IMR-90 (cell line): ENCODE results near the gene TMEM52. TPM values are rescaled to one million over a fixed set of nuclear protein-coding genes. Genes with fewer than 3 reads are reported as not detected.

Experiments used
- ATAC-seq: fragments of 200-7000 bp; cut with Tn5 transposase; 2 replicates; pipeline ENCODE4 v1.9.1; 2020; ENCODE audit warnings: low read depth, mild to moderate bottlenecking, moderate library complexity
- BruUV-seq: library from RNA; stranded (reverse); fragments of 400-500 nt; replicated peaks from 2 replicates; lab custom pipeline; 2021; lab: Mats Ljungman, UMichigan
- CTCF ChIA-PET: fragments of 300-600 bp; formaldehyde crosslinking; extraction: SDS; loops from one replicate; lab custom pipeline; 2021; ENCODE audit warnings: antibody characterized with exemption; lab: Yijun Ruan, JAX
- POLR2A ChIA-PET: fragments of 300-600 bp; sonication (Branson Sonifier 250); formaldehyde crosslinking; loops from one replicate; lab custom pipeline; 2022; ENCODE audit warnings: antibody characterized with exemption; ENCODE audit not compliant: unreplicated experiment; lab: Charles Lee
- DNase-seq: peaks from one replicate; pipeline ENCODE4 v3.0.0; 2013
- H2AFZ ChIP-seq: replicated peaks from 2 replicates; pipeline ENCODE3; 2013; ENCODE audit warnings: low read length, mild to moderate bottlenecking; ENCODE audit not compliant: poor library complexity
- H2AK5ac ChIP-seq: 2 replicates; pipeline ENCODE4 v1.6.1; 2013; ENCODE audit warnings: low read depth, low read length, inconsistent platforms
- H2AK9ac ChIP-seq: replicated peaks from 2 replicates; pipeline ENCODE3; 2013; ENCODE audit warnings: mild to moderate bottlenecking, low read depth, low read length, moderate library complexity; ENCODE audit not compliant: poor library complexity
- H2BK120ac ChIP-seq: 2 replicates; pipeline ENCODE4 v1.6.1; 2013; ENCODE audit warnings: low read depth, low read length, inconsistent platforms
- H2BK15ac ChIP-seq: 3 replicates; pipeline ENCODE4 v1.6.1; 2013; ENCODE audit warnings: low read depth, low read length, inconsistent platforms
- H2BK20ac ChIP-seq: 2 replicates; pipeline ENCODE4 v1.6.1; 2013; ENCODE audit warnings: low read depth, mild to moderate bottlenecking, inconsistent platforms, low read length, moderate library complexity
- H2BK5ac ChIP-seq: 2 replicates; pipeline ENCODE4 v1.6.1; 2013; ENCODE audit warnings: mild to moderate bottlenecking, low read depth, low read length, inconsistent platforms; ENCODE audit not compliant: poor library complexity, severe bottlenecking
- H3K14ac ChIP-seq: replicated peaks from 2 replicates; pipeline ENCODE4 v1.6.1; 2013; ENCODE audit warnings: low read depth, low read length, inconsistent platforms
- H3K18ac ChIP-seq: 2 replicates; pipeline ENCODE4 v1.6.1; 2013; ENCODE audit warnings: low read depth, low read length, control low read depth
- H3K23ac ChIP-seq: 2 replicates; pipeline ENCODE4 v1.6.1; 2013; ENCODE audit warnings: low read depth, low read length, inconsistent platforms
- H3K27ac ChIP-seq: 2 replicates; pipeline ENCODE4 v1.5.1; 2013; ENCODE audit warnings: mild to moderate bottlenecking, control low read depth, low read length; ENCODE audit not compliant: insufficient read depth
- H3K27me3 ChIP-seq: 2 replicates; pipeline ENCODE4 v1.6.1; 2013; ENCODE audit warnings: low read length; ENCODE audit not compliant: control insufficient read depth, insufficient read depth
- H3K36me3 ChIP-seq: 2 replicates; pipeline ENCODE4 v1.6.1; 2013; ENCODE audit warnings: low read length, mixed read lengths; ENCODE audit not compliant: control insufficient read depth, insufficient read depth
- H3K4ac ChIP-seq: 2 replicates; pipeline ENCODE4 v1.6.1; 2013; ENCODE audit warnings: low read depth, low read length, inconsistent platforms
- H3K4me1 ChIP-seq: 2 replicates; pipeline ENCODE4 v1.6.1; 2013; ENCODE audit warnings: low read length, mixed read lengths; ENCODE audit not compliant: control insufficient read depth, insufficient read depth
- H3K4me2 ChIP-seq: 2 replicates; pipeline ENCODE4 v1.6.1; 2013; ENCODE audit warnings: low read depth, mild to moderate bottlenecking, control low read depth, low read length, moderate library complexity
- H3K4me3 ChIP-seq: 2 replicates; pipeline ENCODE4 v1.5.1; 2013; ENCODE audit warnings: low read depth, mild to moderate bottlenecking, control low read depth, low read length, moderate library complexity; ENCODE audit not compliant: insufficient read depth
- H3K56ac ChIP-seq: 2 replicates; pipeline ENCODE4 v1.6.1; 2013; ENCODE audit warnings: low read length, inconsistent platforms; ENCODE audit not compliant: insufficient read depth; ENCODE audit errors: extremely low read depth
- H3K79me1 ChIP-seq, 2 experiments: 2 replicates each; pipeline ENCODE4 v1.6.1; 2013; ENCODE audit warnings: low read length in 2 of 2, inconsistent platforms in 1 of 2, low read depth in 1 of 2
- H3K9ac ChIP-seq: 2 replicates; pipeline ENCODE4 v1.6.1; 2013; ENCODE audit warnings: low read depth, low read length, control low read depth
- H3K9me1 ChIP-seq: 2 replicates; pipeline ENCODE4 v1.6.1; 2013; ENCODE audit warnings: low read length, inconsistent platforms; ENCODE audit not compliant: insufficient read depth
- H3K9me3 ChIP-seq: 2 replicates; pipeline ENCODE4 v1.6.1; 2013; ENCODE audit warnings: low read length; ENCODE audit not compliant: control insufficient read depth, insufficient read depth
- H4K20me1 ChIP-seq: 2 replicates; pipeline ENCODE4 v1.6.1; 2013; ENCODE audit warnings: low read length, inconsistent platforms; ENCODE audit not compliant: insufficient read depth
- H4K5ac ChIP-seq: 2 replicates; pipeline ENCODE4 v1.6.1; 2013; ENCODE audit warnings: mild to moderate bottlenecking, low read depth, low read length, control low read depth
- H4K8ac ChIP-seq, 2 experiments: 2 replicates each; pipeline ENCODE4 v1.6.1; 2013; ENCODE audit warnings: low read depth in 2 of 2, low read length in 2 of 2, control low read depth in 1 of 2, inconsistent platforms in 1 of 2
- H4K91ac ChIP-seq: 2 replicates; pipeline ENCODE4 v1.6.1; 2013; ENCODE audit warnings: low read depth, low read length, inconsistent platforms; ENCODE audit not compliant: insufficient read depth
- BHLHE40 ChIP-seq: fragments of 150-350 bp; IDR thresholded peaks from 2 replicates; pipeline ENCODE4 v1.6.1; 2016; ENCODE audit warnings: mild to moderate bottlenecking, low read depth, low read length
- MXI1 ChIP-seq: IDR thresholded peaks from 2 replicates; pipeline ENCODE4 v1.6.1; 2012; ENCODE audit warnings: low read depth, mild to moderate bottlenecking, low read length, moderate library complexity, borderline replicate concordance
- RAD21 ChIP-seq: IDR thresholded peaks from 2 replicates; pipeline ENCODE4 v1.6.1; 2012; ENCODE audit warnings: low read length, improper control_type of control experiment
- WGBS, 2 experiments: methylation state at CpG; one replicate each; pipeline versions ENCODE4 v1.1.5 to v1.1.7; 2013; ENCODE audit warnings: missing lambda C conversion rate in 2 of 2; ENCODE audit not compliant: insufficient read length in 1 of 2; ENCODE audit errors: extremely low coverage in 2 of 2; 5-methylcytosine and 5-hydroxymethylcytosine counted together
- dilution Hi-C: fragments of 300-500 bp; cut with HindIII; formaldehyde crosslinking; loops from one replicate; pipeline ENCODE4 v1.14.3; 2018; ENCODE audit warnings: low sequenced_read_pairs; ENCODE audit not compliant: unreplicated experiment
- in situ Hi-C: fragments of 300-500 bp; cut with MboI; formaldehyde crosslinking; loops from 3 replicates; pipeline ENCODE4 v1.14.3; 2019; ENCODE audit warnings: low sequenced_read_pairs, inconsistent platforms, mixed read lengths
- intact Hi-C: fragments of 100-400 bp; cut with micrococcal nuclease; formaldehyde crosslinking; loops from 2 replicates; pipeline ENCODE4 v1.10.0; 2022
- polyA plus RNA-seq, 3 experiments: library from polyadenylated mRNA; depleted of rRNA; stranded (reverse); fragments of >200 nt; gene quantifications; 2 replicates each; pipeline ENCODE4 v1.2.3, GENCODE V29; 2012; ENCODE audit warnings: low replicate concordance in 1 of 3
- total RNA-seq: library from RNA; depleted of rRNA; stranded (reverse); fragments of >200 nt; gene quantifications from 2 replicates; pipeline ENCODE4 v1.2.3, GENCODE V29; 2012

TMEM52 gene
- total and polyA plus RNA-seq, 2 of the 4 experiments (the other 2 are of a cell fraction) = 0.54 to 1.3 TPM

- peak; percentile 14 for ATAC-seq
- peak overlapping the region; percentile 36 for H3K27ac ChIP-seq
- BruUV-seq = no TSS peak
- no peak overlapping the region for H2BK15ac ChIP-seq
- peak overlapping the region; percentile 83 for H2AK5ac ChIP-seq
- TF ChIP-seq RAD21 = no peak
- TF ChIP-seq BHLHE40 = no peak
- no peak for TF ChIP-seq MXI1
- no peak for DNase-seq
- H3K9me1 ChIP-seq = peaks cover 2% of the 10 kb centered on the region; the same call in 1 of the 2 replicates
- H3K4me1 ChIP-seq = peaks cover 4% of the 10 kb centered on the region
- dilution Hi-C loops (no loop called here), intact Hi-C loops (loop anchor here (10.0 kb wide), 1 partner anchor 334 kb away; the partner anchor contains the start of gene SSU72), in situ Hi-C loops (loop anchor here (10.0 kb wide), 1 partner anchor 124 kb away; no protein-coding TSS in a partner anchor)
- no peak overlapping the region for H4K5ac ChIP-seq
- no peaks in the 10 kb centered on the region for H3K36me3 ChIP-seq
- peak overlapping the region; percentile 86 for H2AK9ac ChIP-seq
- H3K4me2 ChIP-seq = peak overlapping the region; percentile 92
- H2BK120ac ChIP-seq = 0 out of 2 replicates have a peak overlapping the region, but pooled peaks have one; percentile 26
- H3K23ac ChIP-seq = peak overlapping the region; percentile 82; the same call in 1 of the 2 replicates
- ChIA-PET POLR2A (interaction anchor here (0.6 kb wide), 1 partner anchor 22 kb away, joined by 7 read pairs; no protein-coding TSS in a partner anchor), CTCF (interaction anchor here (0.7 to 1.5 kb wide), 6 partner anchors 22 to 120 kb away, joined by 3 to 6 read pairs (median 3); no protein-coding TSS in a partner anchor)
- WGBS, 2 experiments = 11% methylated on average over 21 of the region's 21 CpGs; no CpG with 5 or more reads in 1 of the 2 experiments
- peak overlapping the region; percentile 32; the same call in 1 of the 2 replicates for H3K18ac ChIP-seq
- no peaks in the 10 kb centered on the region for H3K27me3 ChIP-seq
- H3K14ac ChIP-seq = peak overlapping the region; percentile 92
- peak overlapping the region; percentile 49 for H2BK5ac ChIP-seq
- H3K4ac ChIP-seq = peak overlapping the region; percentile 70
- H3K4me3 ChIP-seq = peak overlapping the region; percentile 59
- peak overlapping the region; percentile 68 for H3K9ac ChIP-seq
- H4K20me1 ChIP-seq = peaks cover 6% of the 10 kb centered on the region; the same call in 1 of the 2 replicates
- peak overlapping the region; percentile 19; the same call in 1 of the 2 replicates for H3K56ac ChIP-seq
- peak overlapping the region; percentile 98 for H2AFZ ChIP-seq
- H4K91ac ChIP-seq = peak overlapping the region; percentile 41; the same call in 1 of the 2 replicates
- no peak overlapping the region for H2BK20ac ChIP-seq
- peaks cover 0 to 30% of the 10 kb centered on the region in 2 experiments; a peak in 2 of 4 replicates for H3K79me1 ChIP-seq
- no peaks in the 10 kb centered on the region for H3K9me3 ChIP-seq
- peak overlapping the region; percentile 62 to 96; a peak in 3 of 4 replicates for H4K8ac ChIP-seq
Measured at GRCh38 chr1:1908506-1908791, 10.6 kb downstream of the TMEM52 start.
